HG02973 (cell line): ENCODE data around the gene SCTR.

Experiments used
- ATAC-seq: cut with Tn5 transposase; IDR thresholded peaks from one replicate; pipeline ENCODE4 v1.9.1; 2021; ENCODE audit warnings: moderate library complexity; ENCODE audit not compliant: unreplicated experiment

The SCTR gene

DNA sequence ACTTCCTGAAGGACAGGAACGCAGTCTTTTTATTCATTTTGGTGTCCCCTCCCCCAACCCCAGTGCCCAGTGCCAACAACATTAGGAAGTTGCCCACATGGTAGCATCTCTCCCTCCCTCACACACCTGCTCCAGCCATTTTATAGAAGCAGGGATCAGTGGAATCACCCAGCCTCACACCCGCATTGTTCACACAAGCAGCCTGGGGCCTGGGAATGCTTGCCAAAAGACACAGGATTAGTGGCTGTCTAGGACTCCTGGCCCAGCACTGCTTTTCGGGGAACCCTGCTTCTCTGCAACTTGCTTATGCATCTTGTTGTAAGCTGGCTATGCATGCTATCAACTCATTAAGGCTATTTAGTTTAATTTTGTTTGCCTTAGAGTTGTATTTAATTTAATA is 74.8 kb downstream of the SCTR start:
- no peak for ATAC-seq

- ATAC-seq: no peak
Measured at GRCh38 chr2:119448427-119449141, 75.7 kb downstream of the SCTR start.

DNA sequence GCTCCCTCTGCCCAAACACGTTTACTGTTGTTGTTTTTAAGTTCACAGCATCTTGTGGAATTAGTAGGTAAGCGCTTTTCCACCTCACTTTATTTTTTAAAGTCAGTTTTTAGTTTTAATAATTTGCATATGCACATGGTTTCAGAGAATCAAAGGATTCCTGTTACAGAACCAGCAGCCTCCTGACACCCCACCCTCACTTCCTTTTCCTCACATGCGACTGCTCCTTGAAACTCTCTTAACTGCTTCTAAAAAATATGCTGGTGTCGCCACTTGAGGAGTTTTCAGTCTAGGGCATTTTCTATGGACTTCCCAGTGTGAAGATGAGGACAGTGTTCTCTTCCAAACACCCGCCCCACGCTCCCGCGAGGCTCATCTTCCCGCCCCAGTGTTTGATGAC is 78.2 kb downstream of the SCTR start:
- ATAC-seq: no peak

DNA sequence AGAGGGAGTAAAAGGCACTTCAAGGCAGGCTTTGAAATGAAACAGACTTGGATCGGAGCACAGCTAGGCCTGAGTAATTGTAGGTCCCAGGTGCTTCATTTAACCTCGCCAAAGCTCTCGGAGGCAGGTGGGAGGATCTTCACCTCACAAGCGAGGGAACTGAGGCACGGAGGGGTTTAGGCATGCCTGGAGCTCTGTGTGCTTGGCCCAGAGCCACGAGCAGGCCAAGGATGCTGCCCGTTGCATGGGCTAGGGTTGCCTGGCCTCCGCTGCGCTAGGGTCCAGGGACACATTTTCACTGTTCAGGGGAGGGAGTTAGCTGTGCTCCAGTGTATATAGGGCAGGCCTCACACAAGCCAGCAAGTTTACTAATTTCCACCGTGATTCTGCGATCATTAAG is 81.4 kb downstream of the SCTR start:
- no peak for ATAC-seq

- no peak for ATAC-seq
Measured at GRCh38 chr2:119442226-119442619, 82.1 kb downstream of the SCTR start.

DNA sequence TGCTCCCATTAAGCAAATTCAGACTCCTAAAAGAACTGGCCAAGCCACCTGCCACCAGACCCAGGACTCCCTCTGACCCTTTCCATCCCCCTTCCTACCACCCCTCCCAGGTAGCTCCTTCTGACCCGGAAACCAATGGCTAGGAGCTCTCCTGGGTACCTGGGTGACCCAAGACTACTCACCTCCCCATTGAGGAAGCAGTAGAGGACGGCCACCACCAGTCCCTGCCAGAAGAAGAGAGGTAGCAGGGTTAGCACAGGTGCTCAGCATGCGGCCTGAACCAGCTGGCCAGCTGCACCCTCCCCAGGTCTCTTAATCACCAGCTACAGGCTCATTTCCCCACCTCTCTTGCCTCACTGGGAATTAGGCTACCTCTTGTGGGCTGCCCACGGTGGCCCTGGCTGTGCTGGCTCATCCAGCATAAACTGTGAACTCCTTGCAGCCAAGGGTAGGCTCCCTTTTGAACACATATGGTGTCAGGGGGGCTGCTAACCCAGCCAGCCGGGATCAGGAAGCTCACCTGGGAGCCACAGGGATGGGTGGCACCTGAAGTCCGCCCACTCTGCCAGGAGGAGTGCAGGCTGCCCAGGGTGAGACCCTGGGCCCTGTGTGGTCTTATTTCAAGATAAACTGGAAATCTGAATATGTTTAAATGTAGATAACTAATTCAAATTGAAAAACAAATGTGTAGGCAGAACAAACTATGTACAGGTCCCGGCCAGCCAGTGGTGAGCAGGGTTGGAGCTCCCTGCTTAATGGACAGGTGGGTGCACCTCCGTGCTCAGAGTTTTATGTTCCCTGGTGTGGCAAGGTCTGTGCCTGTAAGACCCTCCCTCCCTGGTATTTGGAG is 82.7 kb downstream of the SCTR start:
- no peak for ATAC-seq

- ATAC-seq: no peak
Measured at GRCh38 chr2:119440873-119441272, 83.4 kb downstream of the SCTR start.

DNA sequence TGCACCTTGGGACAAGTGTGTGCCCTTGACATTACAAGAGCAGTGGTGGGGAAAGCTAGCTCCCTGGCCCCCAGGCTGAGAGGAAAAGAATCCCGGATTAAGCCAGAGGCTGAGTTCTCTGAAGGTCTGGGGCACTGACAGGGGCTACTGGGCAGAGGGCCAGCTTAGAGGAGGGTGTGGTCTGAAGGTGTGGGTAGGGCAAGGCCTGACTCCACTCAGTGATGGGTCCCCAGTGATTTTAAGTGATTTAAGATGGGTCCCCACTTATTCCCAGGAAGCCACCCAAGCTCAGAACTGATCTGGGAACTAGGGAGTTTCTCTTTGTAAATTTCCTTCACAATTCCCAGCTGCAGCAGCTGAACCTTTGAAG is 83.8 kb downstream of the SCTR start:
- no peak for ATAC-seq

DNA sequence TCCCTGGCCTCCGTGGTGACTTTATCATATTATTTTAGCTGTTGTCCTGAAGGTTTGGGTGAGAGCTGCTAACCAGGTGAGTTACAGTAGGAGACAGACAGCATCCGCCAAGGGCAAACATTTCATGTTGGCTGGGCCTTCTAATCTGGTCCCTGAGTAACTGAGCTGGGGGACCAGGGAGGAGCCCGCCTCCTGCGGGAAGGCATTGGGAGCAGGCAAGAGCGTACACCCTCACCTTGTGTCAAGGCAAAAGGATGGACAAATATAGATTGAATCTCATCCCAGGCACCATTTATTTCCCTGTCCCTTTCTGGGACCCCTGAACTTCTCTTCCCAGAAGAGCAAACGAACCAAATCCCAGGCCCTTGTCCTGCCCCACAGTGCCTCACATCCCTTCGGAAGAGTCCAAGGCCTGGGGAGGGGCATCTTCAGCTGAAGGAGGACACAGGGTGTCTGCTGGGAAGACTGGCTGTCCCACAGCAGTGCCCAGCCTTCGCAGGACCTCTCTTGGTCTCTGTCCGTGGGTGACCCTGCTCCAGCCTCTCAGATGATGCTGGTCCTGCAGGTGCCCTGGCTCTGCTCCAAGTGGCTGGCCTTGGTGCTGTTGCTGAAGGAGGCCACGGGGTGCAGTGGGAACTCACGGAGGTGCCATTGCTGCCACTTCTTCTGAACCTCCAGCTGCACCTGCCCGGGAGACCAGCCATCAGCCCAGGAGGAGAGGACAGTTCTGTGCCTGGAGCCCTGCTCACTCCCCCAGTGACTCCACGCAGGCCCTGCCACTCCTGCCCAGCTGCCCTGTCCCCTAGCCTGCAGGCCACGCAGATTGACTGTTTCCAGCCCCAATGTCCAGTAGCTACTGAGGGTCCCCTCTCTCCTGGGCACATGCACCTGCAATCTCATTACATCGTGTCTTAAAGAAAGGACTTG is 84.4 kb downstream of the SCTR start:
- ATAC-seq: no peak

DNA sequence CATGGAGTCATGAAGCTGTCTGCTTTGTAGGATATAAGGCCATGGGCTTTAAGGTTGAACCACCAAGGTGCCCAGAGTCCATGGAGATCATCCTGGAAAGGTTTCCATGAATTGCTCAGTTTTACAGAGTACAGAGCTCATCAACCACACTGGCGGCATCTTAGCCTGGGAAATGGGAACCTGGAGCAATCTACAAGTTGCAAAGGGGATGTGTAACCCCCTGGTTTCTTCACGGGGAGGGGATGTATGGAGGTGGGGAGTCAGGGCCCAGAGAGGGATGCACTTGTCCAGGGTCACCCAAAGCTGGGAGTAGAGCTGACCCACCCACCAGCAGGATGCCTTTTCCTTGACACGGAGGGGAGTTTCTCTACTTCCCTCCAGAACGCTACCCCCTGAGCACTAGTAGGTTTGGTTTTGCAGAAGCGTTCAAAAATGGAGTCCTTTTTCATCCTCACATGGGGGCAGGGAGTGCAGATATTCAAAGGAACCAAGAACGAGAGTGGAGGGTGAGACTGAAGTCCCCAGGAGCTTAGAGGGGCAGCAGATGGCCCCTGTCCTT is 85.5 kb downstream of the SCTR start:
- ATAC-seq: no peak

DNA sequence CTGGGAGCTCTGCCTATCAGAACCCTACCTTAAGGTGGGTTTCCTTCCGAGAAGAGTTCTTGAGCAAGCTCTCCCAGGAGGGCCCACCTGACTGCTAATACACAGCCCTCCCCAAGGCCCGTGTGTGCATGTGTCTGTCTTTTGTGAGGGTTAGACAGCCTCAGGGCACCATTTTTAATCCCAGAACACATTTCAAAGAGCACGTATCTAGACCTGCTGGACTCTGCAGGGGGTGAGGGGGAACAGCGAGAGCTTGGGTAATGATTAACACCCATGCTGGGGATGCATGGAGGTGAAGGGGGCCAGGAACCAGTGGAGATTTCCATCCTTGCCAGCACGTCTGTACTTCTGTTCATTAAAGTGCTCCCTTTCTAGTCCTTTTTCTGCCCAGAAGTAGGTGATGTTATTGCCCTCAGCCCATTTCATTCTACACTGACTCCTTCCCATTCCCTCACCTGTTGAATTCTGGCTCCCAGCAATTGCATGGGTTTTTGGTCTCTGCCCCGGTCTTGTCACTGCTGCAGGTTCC is 86.1 kb downstream of the SCTR start:
- no peak for ATAC-seq

- ATAC-seq: no peak
Measured at GRCh38 chr2:119436993-119437772, 87.1 kb downstream of the SCTR start.

DNA sequence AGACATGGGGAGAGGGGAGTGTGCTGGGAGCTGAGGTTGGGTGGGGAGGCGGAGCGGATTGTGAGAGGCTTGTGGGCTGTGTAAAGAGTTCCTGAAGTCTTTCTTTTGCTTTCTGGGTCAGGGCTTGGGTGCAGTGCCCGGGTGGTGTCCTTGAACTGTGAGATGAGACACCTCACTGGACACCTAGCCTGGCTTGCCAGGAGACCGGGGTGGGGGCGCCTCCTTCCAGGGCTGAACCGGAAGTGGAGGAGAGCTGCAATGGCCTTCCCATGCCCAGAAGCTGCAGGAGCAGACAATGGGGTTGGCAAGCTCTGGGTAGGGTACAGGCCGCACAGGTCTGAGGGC is 88.4 kb downstream of the SCTR start:
- ATAC-seq: no peak

DNA sequence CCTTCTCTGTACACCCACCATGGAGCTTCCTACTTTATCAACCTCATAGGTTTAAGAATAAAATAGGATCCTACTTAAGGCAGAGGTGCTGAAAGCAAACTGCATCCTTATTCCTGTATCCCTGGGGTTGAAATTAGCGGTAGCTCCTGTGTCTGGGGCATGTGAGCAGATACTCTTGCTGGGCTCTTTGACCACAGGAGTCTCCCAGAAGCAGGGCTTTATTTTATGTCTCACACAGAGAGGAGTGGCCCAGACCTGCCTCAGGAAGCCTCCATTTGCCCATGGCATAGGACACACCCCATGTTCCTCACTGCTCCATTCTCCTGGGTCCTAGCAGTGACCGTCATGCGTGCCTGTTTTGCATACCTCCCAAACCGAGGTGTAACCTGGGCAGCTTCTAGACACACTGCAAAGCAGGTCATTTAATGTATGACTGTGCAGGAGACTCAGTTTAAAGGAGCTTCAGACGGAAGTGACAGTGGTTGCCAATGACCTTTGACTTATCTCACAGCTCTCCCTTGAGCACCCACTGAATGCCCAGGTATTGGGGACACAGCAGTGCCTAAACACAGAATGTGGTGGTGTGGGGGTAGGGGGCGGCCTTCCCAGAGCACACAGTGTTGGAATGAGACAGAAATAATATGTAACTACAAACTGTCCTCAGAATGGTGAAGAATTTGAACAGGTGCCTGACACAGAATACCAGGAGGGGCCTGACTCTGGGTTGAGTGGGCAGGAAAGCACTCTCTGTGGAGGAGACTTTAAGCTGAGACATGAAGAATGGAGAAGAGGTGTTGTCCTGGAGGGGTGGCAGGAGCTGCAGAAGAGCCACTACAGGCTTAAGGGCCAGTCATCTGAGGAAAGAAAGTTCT is 89.0 kb downstream of the SCTR start:
- ATAC-seq: no peak

GRCh38 chr2:119434664-119435063 is 89.6 kb downstream of the SCTR start:
- no peak for ATAC-seq

DNA sequence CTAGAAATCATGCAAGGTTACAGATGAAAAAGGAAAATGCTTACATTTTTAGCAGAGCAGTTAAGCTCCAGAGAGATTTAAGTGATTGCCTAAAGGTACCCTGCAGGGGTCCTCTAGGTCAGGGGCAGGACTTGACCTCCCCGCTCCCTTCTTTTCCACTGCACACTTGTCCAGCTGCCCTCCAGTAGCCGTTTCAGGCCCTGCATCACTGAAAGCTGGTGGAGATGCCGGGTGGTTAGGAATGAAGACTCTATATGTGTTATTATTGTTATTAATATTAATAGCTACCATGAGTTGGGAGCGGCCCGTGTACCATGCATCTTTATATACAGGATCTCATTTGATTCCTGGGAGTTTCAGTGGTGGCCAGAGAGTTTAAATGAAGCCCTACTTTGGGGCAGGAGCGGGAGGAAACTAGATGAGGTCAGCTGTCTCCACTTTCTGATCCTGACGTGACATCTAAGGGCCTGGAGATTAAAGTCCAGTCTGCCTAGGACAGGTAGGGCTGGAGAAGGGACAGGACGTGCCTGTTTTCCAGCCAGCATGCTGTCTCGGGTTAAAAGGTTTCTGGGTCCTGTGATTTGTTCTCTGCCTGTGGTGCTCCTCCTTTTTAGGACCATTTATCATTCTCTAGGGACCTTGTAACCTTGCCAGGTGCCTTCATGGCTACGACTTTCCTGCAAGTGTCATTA is 90.5 kb downstream of the SCTR start:
- ATAC-seq: no peak

DNA sequence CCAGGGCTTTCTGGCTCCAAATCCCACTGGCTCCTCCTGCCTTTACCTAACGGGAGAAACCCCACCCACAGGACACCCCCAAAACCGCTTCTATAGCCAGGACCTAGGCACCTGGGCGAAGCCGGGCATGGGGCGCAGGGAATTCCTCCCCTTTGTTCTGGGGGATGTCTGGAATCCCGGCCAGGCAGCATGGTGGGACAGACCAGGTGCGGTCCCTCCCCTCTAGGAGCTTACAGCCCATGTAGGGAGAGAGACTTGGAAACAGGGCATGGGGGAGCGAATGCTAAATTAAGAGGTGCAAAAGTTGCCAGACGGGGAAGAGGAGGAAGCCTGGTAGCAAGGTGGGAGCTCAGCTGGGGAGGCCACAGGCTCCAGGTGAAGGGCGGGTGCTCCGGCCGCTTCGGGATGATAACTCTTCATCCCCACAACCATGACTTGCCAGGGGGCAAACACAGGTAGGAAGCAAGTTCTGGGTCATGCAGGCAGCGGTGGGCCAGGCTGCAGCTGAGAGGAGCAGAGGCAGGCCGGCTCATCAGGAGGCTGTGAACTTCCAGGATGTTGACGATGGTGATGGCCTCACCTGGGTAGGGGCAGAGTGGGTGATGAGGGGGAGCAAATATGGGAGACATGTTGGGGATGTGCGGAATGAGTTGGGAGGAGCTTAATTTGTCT is 91.3 kb downstream of the SCTR start:
- ATAC-seq: no peak
